Stomach (tissue), 4 donors: Measurements from ENCODE around the gene IMPDH1.

Experiments used
- POLR2AphosphoS5 ChIP-seq, 3 donors: sonication (generic); formaldehyde crosslinking; IDR thresholded peaks; one replicate each; pipeline ENCODE4 v1.6.1; 2016; ENCODE audit warnings: antibody characterized with exemption in 3 of 3
- TF ChIP-seq, protein P1 (sequence below), 7 experiments: fragments of 450-650 bp in 4 of 7; fragments of 200-600 bp in 3 of 7; sonication (generic) in 3 of 7; IDR thresholded peaks; one replicate each; pipeline ENCODE4 v1.5.1; 2016 to 2019; ENCODE audit warnings: antibody characterized with exemption in 7 of 7, control low read depth in 2 of 7, mild to moderate bottlenecking in 1 of 7

DNA sequence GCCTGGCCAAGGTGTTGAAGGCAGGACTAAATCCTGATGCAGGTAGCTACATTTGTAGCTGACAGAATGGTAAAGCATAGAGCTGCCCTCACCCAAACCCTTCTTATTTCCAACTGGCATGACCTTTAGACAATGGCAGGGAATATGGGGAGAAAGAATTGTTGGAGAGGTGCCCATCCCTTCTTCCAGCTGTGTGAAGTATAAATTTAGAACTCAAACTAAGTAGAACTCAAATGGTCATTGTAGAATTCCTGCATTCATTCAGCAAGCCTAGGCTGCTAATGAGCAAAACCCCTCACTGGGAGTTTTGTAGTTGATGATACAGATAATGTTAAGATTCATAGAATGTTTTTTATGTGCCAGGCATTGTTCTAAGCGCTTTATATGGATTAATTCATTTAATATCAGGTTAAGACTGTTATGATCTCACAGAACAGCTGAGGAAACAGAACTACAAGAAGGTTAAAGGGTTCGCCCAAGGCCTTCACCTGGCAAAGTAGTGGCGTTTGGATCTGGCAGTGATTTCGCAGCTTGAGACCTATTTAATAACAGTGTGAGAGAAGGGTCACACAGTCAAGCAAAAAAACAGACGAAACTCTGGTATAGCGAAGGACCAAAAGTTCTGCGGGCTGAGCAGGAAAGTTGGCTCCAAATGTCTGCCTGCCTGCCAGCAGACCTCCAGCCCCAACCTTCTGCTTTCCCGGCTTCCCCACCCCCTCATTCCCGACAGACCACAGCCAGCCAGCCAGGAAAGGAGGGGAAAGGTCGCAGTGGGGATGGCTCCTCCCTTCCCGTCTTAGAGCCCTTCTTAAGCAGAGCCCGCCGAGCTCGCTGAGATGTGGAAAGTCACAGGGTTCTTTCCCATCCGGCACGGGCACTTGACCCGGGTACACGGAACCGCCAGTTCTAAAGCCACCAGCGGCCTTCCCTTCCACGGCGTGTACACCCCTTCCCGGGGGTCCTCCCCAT, 44.3 kb upstream of the IMPDH1 start:
- TF ChIP-seq, protein P1, sequence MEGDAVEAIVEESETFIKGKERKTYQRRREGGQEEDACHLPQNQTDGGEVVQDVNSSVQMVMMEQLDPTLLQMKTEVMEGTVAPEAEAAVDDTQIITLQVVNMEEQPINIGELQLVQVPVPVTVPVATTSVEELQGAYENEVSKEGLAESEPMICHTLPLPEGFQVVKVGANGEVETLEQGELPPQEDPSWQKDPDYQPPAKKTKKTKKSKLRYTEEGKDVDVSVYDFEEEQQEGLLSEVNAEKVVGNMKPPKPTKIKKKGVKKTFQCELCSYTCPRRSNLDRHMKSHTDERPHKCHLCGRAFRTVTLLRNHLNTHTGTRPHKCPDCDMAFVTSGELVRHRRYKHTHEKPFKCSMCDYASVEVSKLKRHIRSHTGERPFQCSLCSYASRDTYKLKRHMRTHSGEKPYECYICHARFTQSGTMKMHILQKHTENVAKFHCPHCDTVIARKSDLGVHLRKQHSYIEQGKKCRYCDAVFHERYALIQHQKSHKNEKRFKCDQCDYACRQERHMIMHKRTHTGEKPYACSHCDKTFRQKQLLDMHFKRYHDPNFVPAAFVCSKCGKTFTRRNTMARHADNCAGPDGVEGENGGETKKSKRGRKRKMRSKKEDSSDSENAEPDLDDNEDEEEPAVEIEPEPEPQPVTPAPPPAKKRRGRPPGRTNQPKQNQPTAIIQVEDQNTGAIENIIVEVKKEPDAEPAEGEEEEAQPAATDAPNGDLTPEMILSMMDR (IDR thresholded peaks at IDR 0.05) = no peak
- peak; percentile 76 to 95 (median 77) for TF ChIP-seq POLR2AphosphoS5 (IDR thresholded peaks at IDR 0.05)
